ENCODE measurements around the gene SETD1A. TPM values are rescaled to one million over a fixed set of nuclear protein-coding genes. Genes with fewer than 3 reads are reported as not detected.
A peak's percentile ranks its signal among the peaks of the same experiment; 100 is the strongest.

SETD1A gene
- polyA plus RNA-seq, 2 of the 4 experiments (the other 2 are of a cell fraction), result 2.0 to 21.2 TPM

DNA sequence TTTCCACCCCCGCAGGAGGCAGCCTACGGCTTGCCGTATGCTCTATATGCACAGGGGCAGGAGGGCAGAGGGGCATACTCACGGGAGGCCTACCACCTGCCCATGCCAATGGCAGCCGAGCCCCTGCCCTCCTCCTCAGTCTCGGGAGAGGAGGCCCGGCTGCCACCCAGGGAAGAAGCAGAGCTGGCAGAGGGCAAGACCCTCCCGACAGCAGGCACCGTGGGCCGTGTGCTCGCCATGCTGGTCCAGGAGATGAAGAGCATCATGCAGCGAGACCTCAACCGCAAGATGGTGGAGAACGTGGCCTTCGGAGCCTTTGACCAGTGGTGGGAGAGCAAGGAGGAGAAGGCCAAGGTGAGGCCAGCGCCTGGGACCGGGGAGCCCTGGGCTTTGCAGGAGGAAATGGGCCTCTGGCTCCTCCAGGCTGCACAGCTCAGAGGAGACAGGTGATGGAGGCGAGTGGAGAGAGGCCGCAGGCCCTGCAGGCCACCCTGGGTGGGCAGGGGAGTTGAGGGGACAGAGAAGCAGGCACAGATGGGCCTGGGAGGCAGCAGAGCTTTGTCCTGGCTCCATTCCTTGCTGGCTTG is 8.6 kb downstream of the SETD1A start:
- POLR2A ChIA-PET, result no interaction called here
- no peak for FAIRE-seq

DNA sequence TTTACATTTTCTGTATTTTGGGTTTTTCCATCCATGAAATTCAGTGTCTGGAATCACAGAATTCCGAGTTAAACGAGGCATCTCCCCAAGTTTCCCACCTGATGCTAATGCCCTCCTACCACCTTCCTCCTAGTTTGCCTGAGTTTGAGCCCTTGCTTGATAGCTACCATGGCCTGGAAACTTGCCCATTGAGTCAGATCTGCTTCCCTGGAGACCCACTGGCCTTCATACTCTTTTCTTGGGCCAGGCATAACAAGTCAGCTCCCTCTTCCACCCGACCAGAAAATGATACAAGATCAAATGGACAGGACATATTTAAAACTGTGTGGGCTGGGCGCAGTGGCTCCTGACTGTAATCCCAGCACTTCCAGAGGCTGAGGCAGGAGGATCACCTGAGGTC is 10.2 kb downstream of the SETD1A start:
- Histone ChIP-seq H3K4me2 (no peak overlapping the region), H3K9me3 (no peaks in the 10 kb centered on the region), H3K27ac (no peak overlapping the region), H3K4me3 (no peak overlapping the region), H3K4me1 (no peaks in the 10 kb centered on the region)
- DNase-seq (ENCODE audit: low read depth in 1 of 2, low spot score in 1 of 2) (no peak), ATAC-seq (no peak), FAIRE-seq (no peak)
- 87% methylated on average over 4 of the region's 4 CpGs for WGBS (ENCODE audit: missing lambda C conversion rate)
- CTCF ChIA-PET, result interaction anchor here (0.6 to 8.8 kb wide), 3 partner anchors 9 to 122 kb away, joined by 3 to 75 read pairs (median 5); partner anchors contain the start of gene HSD3B7
- TF ChIP-seq EHF (CRISPR knock-in tag; IDR thresholded peaks at IDR 0.05) (no peak), RARB (CRISPR knock-in tag; IDR thresholded peaks at IDR 0.05) (no peak), ZSCAN20 (CRISPR knock-in tag; IDR thresholded peaks at IDR 0.05) (no peak), FOSB (CRISPR knock-in tag; IDR thresholded peaks at IDR 0.05) (no peak), ZNF302 (CRISPR knock-in tag; IDR thresholded peaks at IDR 0.05) (no peak)
- TF ChIP-seq, protein P1, sequence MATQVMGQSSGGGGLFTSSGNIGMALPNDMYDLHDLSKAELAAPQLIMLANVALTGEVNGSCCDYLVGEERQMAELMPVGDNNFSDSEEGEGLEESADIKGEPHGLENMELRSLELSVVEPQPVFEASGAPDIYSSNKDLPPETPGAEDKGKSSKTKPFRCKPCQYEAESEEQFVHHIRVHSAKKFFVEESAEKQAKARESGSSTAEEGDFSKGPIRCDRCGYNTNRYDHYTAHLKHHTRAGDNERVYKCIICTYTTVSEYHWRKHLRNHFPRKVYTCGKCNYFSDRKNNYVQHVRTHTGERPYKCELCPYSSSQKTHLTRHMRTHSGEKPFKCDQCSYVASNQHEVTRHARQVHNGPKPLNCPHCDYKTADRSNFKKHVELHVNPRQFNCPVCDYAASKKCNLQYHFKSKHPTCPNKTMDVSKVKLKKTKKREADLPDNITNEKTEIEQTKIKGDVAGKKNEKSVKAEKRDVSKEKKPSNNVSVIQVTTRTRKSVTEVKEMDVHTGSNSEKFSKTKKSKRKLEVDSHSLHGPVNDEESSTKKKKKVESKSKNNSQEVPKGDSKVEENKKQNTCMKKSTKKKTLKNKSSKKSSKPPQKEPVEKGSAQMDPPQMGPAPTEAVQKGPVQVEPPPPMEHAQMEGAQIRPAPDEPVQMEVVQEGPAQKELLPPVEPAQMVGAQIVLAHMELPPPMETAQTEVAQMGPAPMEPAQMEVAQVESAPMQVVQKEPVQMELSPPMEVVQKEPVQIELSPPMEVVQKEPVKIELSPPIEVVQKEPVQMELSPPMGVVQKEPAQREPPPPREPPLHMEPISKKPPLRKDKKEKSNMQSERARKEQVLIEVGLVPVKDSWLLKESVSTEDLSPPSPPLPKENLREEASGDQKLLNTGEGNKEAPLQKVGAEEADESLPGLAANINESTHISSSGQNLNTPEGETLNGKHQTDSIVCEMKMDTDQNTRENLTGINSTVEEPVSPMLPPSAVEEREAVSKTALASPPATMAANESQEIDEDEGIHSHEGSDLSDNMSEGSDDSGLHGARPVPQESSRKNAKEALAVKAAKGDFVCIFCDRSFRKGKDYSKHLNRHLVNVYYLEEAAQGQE (IDR thresholded peaks at IDR 0.05), result no peak
- POLR2A ChIA-PET, result no interaction called here

More for the DNA sequence above, 8.6 kb downstream of the SETD1A start:
- 100% methylated on average over 14 of the region's 19 CpGs for WGBS (ENCODE audit: missing lambda C conversion rate)
- DNase-seq (ENCODE audit: low read depth in 1 of 2, low spot score in 1 of 2) (no peak), ATAC-seq (0 out of 6 replicates have a peak, but pooled peaks of 1 of the 2 experiments have one; percentile 16)
- H3K4me1 ChIP-seq, result no peaks in the 10 kb centered on the region
- H3K9me3 ChIP-seq, result no peaks in the 10 kb centered on the region
- TF ChIP-seq HDAC2 (IDR thresholded peaks at IDR 0.05) (no peak), RFX5 (IDR thresholded peaks at IDR 0.05) (no peak), CHD2 (IDR thresholded peaks at IDR 0.05; ENCODE audit: low read length, partially characterized antibody) (no peak), FOSL2 (IDR thresholded peaks at IDR 0.05) (no peak), FOSL2 (CRISPR knock-in tag; IDR thresholded peaks at IDR 0.05) (no peak), CHD4 (IDR thresholded peaks at IDR 0.05; ENCODE audit: borderline replicate concordance) (no peak), TP53 (CRISPR knock-in tag; IDR thresholded peaks at IDR 0.05) (no peak), HOXB13 (CRISPR knock-in tag; IDR thresholded peaks at IDR 0.05; ENCODE audit: low read depth) (no peak), MYC (IDR thresholded peaks at IDR 0.05; ENCODE audit: borderline replicate concordance, low read length) (no peak), GATA3 (IDR thresholded peaks at IDR 0.05; ENCODE audit: borderline replicate concordance) (no peak), CEBPB (IDR thresholded peaks at IDR 0.05) (no peak)
- TF ChIP-seq, protein P1 (IDR thresholded peaks at IDR 0.05), result no peak
- CTCF ChIA-PET, result interaction anchor here (0.8 to 8.8 kb wide), 4 partner anchors 8 to 30 kb away, joined by 3 to 75 read pairs (median 4); partner anchors contain the start of genes HSD3B7 and SETD1A
- no peak overlapping the region for H3K4me3 ChIP-seq
- no peak overlapping the region for H3K4me2 ChIP-seq
- no peak overlapping the region for H3K27ac ChIP-seq

Data from A549 (cell line).